GM21529 (cell line): ENCODE measurements around the gene CPLX1.

Source experiments
- ATAC-seq: cut with Tn5 transposase; IDR thresholded peaks from one replicate; pipeline ENCODE4 v1.9.1; 2021; ENCODE audit not compliant: unreplicated experiment

Gene CPLX1

GRCh38 chr4:856225-856901 lies 30.4 kb upstream of the CPLX1 start:
- no peak for ATAC-seq

DNA sequence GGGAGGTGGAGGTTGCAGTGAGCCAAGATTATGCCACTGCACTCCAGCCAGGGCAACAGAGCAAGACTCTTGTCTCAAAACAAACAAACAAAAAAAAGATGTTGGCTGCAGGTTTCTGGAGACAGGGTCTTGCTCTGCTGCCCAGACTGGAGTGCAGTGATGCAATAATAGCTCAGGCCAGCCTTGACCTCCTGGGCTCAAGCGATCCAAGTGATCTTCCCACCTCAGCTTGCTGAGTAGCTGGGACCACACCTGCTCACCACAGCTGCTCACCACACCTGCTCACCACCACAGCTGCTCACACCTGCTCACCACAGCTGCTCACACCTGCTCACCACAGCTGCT lies 29.9 kb upstream of the CPLX1 start:
- ATAC-seq = no peak

GRCh38 chr4:854356-854755 lies 28.4 kb upstream of the CPLX1 start:
- no peak for ATAC-seq

GRCh38 chr4:853416-853781 lies 27.5 kb upstream of the CPLX1 start:
- ATAC-seq = no peak

DNA sequence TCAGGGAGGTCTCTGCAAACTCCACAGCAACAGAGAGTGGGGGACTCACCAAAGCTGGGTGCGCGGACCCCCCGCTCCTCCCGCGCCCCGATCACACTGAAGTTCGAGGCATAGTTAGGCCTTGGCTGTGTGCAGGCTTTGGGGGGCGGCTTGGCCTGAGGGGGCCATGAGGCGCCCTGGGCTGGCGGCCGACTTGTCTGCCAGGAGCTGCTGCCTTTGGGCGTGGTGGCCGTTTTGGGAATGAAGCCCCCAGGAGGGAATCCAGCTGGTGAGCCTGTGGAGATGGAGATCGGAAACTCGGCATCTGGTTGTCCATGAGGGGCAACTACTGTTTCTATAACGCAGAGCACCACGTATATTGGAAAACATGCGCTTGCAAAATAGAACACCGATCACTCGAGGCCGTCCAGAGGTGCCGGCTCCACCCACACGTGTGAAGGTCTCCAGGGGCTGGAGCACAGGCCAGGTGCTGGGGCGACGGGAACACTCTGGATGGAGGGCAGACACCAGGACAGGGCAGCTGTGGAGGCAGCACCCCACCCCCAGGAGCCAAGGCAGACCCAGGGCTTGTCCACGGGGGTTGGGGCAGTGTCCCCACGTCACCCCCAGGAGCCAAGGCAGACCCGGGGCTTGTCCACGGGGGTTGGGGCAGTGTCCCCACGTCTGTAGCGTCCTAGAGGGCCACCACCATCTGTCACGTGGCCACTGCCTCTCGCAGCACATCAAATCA lies 25.9 kb upstream of the CPLX1 start:
- ATAC-seq = no peak

GRCh38 chr4:850323-850945 lies 24.5 kb upstream of the CPLX1 start:
- no peak for ATAC-seq

DNA sequence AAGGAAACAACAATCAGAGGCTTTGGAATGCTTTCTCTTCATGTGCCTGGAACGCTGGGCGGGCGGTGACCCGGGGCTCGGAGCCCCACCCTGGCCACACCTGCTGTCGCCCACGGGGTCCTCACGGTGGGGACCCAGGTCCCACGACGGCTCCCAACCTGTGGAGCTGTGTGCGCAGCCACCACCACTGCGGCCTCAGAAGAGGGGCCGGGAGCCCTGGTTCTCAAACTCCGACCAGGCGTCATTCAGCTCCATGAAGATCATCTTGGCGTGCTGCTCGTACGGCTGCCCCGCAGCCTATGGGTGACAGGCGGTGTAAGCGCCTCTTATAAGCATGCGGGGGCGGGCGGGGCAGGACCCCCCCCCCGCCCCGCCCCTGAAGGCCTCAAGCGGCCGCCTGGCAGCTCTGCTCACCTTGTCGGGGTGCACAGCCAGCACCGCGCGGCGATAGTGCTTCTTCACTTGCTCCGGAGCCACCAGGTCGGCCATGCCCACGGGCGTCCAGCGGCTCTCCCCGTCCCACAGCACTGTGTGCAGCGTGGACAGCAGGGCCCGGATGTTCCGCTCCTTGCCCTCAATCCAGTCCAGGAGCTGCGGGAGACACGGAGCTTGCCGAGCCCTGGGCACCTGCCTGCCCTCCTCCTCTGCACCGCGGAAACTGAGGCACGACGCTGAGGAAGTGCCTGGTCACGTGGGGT lies 23.7 kb upstream of the CPLX1 start:
- ATAC-seq = no peak

DNA sequence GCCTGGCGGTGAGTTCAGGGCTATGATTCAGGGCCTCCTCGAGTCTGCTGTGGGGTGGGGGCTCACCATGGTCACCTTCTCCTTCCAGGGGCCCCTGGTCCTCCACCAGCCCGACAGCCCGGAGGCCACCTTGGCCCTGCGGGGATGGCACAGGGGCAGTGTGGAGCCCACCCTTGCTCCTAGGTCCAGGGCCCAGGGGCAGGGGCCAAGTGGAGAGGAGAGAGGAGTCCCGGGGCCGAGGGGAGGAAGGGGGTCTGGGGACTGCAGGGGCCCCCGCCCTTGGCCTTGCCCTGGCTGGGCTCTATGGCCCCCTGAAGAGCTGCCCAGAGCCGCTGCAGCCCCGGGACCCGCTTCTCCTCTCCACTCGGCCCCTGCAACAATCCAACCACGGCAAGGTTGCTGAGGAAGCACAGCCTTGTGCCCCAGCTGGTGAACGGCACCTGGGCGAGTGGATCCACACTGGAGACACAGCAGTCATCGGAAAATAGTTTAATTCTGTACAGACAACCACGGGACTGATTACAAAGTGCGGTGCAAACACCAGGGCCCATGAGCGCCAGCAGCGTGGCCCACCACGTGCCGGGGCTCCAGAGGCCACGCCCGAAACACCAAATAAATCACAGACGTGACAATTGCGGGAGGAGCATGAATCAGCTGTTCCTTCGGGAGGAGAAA lies 23.0 kb upstream of the CPLX1 start:
- no peak for ATAC-seq

DNA sequence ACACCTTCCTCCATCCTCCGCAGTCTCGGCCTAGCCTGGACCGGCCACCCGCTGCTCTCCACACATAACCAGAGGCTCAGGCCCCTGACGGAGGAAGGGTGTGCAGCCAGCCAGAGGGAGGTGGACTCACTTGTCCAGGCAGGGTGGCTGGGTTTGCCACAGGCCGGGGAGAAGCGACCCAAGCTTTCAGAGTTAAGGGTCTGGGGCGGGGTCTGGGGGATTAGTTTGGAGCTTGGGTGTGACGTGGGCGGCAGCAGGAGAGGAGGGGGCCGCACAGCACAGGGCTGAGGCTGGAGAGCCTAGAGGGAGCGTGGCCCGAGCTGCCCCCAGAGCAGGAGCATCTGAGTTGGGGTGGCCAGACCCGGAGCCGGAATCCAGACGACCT lies 22.4 kb upstream of the CPLX1 start:
- no peak for ATAC-seq

DNA sequence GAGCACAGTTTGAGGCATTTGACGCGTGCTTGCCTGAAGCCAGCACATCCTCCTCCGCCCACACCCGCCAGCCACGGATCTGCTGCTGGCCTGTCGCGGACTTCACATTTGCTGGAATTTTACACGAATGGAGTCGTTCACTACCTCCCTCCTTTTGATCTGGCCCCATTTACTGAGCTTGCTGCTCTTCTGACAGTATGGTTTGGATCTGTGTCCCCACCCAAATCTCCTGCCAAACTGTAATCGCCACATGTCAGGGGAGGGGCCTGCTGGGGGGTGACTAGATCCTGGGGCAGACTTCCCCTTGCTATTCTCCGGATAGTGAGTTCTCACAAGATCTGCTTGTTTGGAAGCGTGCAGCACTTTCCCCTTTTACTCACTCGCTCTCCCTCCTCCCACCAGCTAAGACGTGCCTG lies 19.9 kb upstream of the CPLX1 start:
- no peak for ATAC-seq

DNA sequence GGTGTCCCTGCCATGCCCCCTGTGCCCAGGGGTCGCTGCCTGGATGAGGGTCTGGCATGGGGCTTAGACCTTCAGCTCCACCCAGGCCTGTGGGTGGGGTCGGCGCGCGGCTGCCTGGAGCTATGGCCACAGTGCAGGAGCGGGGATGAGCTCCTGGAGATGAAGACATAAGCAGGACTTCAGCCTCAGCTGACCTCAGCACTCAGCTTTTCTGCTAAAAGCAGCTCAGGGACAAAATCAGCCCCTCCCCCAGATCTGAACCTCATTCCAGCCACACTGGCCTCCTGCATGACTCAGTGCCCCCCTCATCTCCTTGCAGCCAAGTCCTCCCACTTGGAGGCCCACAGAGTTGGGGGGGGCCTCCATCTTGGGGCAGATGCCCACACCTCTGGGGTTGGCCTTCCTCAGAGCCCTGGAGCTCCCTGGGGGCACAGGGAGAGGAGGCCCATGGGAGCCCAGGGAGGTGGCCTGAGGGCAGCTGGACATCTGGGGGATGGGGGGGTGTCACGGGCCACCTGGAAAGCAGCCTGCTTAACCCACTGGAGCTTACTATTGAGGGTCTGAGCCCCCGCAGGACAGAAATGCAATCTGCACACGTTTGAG lies 19.4 kb upstream of the CPLX1 start:
- no peak for ATAC-seq

DNA sequence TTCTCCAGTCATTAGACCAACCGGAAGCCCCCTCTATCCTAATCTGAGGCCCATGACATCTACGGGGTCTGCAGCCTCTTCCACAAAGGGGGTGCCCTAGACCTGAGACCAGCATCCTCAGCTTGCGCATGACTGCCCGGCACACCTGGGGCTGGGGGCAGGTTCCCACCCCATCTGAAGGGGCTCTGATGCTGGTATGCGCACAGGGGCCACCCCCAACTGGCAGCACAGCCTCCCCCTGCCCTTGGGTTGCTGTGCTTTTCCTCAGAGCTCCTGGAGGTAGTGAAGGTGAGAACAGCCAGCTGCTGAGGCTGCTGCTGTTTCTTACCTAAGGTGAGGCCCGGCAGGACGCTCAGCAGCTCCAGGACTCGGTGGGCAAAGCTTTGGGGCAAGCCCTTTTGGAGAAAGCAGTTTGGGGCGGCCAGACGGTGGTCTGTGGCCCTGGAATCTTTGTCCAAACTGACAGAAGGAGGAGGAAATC lies 18.9 kb upstream of the CPLX1 start:
- ATAC-seq = no peak

- no peak for ATAC-seq
Measured at GRCh38 chr4:839675-840443, 13.9 kb upstream of the CPLX1 start.

- no peak for ATAC-seq
Measured at GRCh38 chr4:837772-838171, 11.8 kb upstream of the CPLX1 start.

DNA sequence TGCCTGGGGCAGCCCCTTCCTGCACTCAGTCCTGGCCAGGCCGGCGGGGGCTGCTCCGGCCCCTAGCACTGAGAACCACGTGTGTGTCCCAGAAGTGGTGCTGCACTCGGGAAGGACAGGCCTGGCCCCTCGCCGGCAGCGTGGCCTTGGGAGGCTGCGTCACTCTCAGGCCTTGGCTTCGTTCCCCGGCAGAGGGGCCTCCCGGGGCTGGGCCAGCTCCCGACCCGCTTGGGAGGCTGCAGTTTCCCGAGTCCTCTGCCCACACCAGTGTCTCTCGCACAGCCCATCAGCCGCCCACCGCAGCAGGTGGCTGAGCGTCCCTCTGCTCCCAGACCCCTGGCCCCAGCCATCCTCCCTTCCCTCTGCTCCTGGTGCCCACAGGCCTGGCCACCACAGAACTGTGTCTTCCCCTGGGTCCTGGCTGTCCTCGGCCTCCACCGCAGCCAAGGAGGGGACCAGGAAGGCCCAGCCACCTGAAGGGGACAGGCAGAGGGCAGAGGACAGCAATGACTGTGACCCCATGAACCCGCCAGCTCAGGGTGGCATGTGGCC lies 10.9 kb upstream of the CPLX1 start:
- no peak for ATAC-seq

DNA sequence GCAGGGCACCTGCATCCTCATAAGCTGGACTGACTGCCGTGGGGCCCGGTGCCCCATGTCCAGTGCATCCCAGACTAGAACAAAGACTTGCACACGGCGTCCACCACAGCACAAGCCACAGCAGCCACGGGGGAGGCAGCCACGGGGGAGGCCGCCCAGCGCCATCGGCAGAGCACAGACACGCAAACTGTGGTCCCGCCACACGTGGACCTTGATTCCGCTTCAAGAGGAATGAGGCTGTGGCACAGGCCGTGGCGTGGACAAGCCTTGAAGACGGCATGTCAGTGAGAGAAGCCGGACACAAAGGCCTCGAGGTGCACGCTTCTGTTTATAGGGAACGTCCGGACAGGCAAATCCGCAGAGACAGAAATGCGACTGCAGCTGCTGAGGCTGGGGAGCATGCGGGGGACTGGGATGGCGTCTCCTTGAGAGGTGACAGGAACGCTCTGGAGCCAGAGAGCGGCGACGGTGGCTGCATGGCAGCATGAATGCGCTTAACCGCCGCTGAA lies 10.1 kb upstream of the CPLX1 start:
- no peak for ATAC-seq

DNA sequence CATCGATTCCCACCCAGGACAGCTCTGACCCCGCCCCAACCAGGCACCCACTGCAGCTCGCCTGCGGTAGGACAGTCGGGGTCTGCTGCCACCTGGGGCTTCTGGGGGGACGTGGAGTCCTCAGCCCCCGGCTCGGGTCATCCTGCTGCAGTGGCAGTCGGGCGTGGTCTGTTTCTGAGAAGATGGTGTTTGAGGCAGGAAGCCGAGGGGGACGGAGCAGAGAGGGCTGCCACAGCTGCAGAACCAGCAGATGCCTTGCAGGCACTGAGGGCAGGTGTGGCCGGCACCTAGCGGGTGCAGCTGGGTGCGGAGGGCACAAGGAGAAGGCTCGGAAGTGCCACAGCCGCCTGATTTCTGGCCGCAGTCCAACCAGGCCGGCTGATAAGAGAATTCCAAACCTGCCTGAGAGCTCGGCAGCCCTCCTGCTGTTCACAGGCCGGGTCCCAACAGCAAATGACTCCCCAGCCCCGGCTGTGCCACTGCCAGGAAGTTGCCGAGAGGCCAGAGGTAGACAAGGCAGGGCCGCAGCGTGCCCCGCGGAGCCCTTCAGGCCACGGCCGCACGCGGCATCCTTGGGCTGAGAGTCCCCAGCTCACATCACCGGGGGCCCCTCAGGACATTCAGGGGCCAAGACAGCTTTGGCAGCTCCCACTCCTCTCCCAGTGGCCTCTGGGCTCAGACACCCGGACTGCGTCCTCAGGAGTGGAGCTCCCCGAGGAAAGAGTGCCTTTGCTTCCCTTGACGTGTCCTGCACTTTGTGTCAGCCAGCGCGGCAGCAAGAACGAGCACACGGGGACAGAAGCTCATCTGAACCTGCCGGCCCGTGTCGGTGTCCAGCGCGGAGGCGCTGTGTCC lies 9.4 kb upstream of the CPLX1 start:
- ATAC-seq = no peak

GRCh38 chr4:834368-835147 lies 8.6 kb upstream of the CPLX1 start:
- no peak for ATAC-seq
